ENCODE results near the gene RNASEL.

DNA sequence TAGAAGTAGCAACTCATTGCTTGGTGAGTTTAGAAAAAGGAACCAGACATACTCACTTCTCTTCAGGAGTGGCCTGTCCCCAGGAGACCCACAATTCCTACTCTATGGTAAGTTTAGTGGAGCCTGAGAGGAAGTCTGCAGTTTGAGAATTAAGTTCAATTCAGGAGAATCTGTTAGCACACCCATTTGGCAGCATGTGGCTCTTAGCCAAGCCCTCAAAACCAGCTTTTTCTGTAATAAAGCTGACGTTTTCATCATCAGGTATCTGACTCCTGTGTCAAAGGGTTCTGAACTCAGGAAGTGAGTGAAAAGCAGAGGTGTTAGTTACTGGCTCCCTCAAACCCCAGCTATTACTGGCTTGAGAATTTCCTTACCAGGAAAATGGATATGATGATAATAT is 35.5 kb upstream of the RNASEL start:
- TF ChIP-seq, protein P1, sequence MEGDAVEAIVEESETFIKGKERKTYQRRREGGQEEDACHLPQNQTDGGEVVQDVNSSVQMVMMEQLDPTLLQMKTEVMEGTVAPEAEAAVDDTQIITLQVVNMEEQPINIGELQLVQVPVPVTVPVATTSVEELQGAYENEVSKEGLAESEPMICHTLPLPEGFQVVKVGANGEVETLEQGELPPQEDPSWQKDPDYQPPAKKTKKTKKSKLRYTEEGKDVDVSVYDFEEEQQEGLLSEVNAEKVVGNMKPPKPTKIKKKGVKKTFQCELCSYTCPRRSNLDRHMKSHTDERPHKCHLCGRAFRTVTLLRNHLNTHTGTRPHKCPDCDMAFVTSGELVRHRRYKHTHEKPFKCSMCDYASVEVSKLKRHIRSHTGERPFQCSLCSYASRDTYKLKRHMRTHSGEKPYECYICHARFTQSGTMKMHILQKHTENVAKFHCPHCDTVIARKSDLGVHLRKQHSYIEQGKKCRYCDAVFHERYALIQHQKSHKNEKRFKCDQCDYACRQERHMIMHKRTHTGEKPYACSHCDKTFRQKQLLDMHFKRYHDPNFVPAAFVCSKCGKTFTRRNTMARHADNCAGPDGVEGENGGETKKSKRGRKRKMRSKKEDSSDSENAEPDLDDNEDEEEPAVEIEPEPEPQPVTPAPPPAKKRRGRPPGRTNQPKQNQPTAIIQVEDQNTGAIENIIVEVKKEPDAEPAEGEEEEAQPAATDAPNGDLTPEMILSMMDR (conservative IDR thresholded peaks at IDR 0.05 in 1 of 2, IDR thresholded peaks at IDR 0.05 in 1 of 2; ENCODE audit: extremely low read depth in 1 of 2, insufficient read depth in 1 of 2, low read depth in 1 of 2, low read length in 2 of 2) = no peak
- no peak for TF ChIP-seq EZH2 (IDR thresholded peaks at IDR 0.05; ENCODE audit: borderline replicate concordance, low read length)
